A673 (cell line): Measurements from ENCODE around the gene SPIRE1. TPM values are rescaled to one million over a fixed set of nuclear protein-coding genes. Genes with fewer than 3 reads are reported as not detected.

Experiments used
- BruUV-seq: library from RNA; stranded (reverse); fragments of 400-500 nt; replicated peaks from 2 replicates; lab custom pipeline; 2021; lab: Mats Ljungman, UMichigan
- CTCF ChIA-PET: fragments of 300-600 bp; sonication (Branson Sonifier 250); formaldehyde crosslinking; loops from one replicate; lab custom pipeline; 2022; ENCODE audit warnings: antibody characterized with exemption; lab: Charles Lee
- POLR2A ChIA-PET: fragments of 300-600 bp; sonication (Branson Sonifier 250); formaldehyde crosslinking; loops from one replicate; lab custom pipeline; 2022; ENCODE audit warnings: antibody characterized with exemption; ENCODE audit not compliant: low non-redundant PET; lab: Charles Lee
- DNase-seq: peaks from one replicate; pipeline ENCODE4 v3.0.0-alpha.2; 2015; ENCODE audit warnings: low spot score
- H3K27ac ChIP-seq: fragments of 200-600 bp; sonication (generic); 2 replicates; pipeline ENCODE4 v1.5.1; 2016; ENCODE audit warnings: mixed run types, low read depth, mild to moderate bottlenecking, mixed read lengths, antibody characterized with exemption, low read length; ENCODE audit not compliant: poor library complexity, severe bottlenecking
- H3K27me3 ChIP-seq: fragments of 200-600 bp; sonication (generic); replicated peaks from 2 replicates; pipeline ENCODE4 v1.6.1; 2017; ENCODE audit warnings: mixed run types, low read depth, mild to moderate bottlenecking, mixed read lengths, antibody characterized with exemption, low read length; ENCODE audit not compliant: insufficient read depth, poor library complexity
- H3K36me3 ChIP-seq: fragments of 200-600 bp; sonication (generic); 2 replicates; pipeline ENCODE4 v1.6.1; 2016; ENCODE audit warnings: mixed run types, mild to moderate bottlenecking, mixed read lengths, antibody characterized with exemption, low read length; ENCODE audit not compliant: insufficient read depth, poor library complexity, severe bottlenecking
- H3K4me1 ChIP-seq: fragments of 200-600 bp; sonication (generic); 2 replicates; pipeline ENCODE4 v1.6.1; 2017; ENCODE audit warnings: mixed run types, mild to moderate bottlenecking, mixed read lengths, antibody characterized with exemption, low read length; ENCODE audit not compliant: insufficient read depth, poor library complexity, severe bottlenecking
- H3K4me3 ChIP-seq: fragments of 200-600 bp; sonication (generic); 2 replicates; pipeline ENCODE4 v1.5.1; 2016; ENCODE audit warnings: low read depth, mixed run types, mild to moderate bottlenecking, mixed read lengths, low read length; ENCODE audit not compliant: poor library complexity, severe bottlenecking
- H3K9me3 ChIP-seq: fragments of 200-600 bp; sonication (generic); 2 replicates; pipeline ENCODE4 v1.6.1; 2016; ENCODE audit warnings: mixed run types, low read depth, mild to moderate bottlenecking, mixed read lengths, antibody characterized with exemption, low read length; ENCODE audit not compliant: poor library complexity, severe bottlenecking
- EZH2 ChIP-seq: fragments of 200-600 bp; sonication (generic); IDR thresholded peaks from 2 replicates; pipeline ENCODE4 v1.6.1; 2017; ENCODE audit warnings: borderline replicate concordance, low read depth, mild to moderate bottlenecking, mixed read lengths, antibody characterized with exemption, low read length; ENCODE audit not compliant: poor library complexity, severe bottlenecking
- intact Hi-C: fragments of 100-400 bp; cut with micrococcal nuclease; formaldehyde crosslinking; loops from one replicate; pipeline ENCODE4 v1.10.0; 2022; ENCODE audit not compliant: unreplicated experiment
- total RNA-seq: library from RNA; stranded (reverse); gene quantifications from 2 replicates; pipeline ENCODE4 v1.2.3, GENCODE V29; 2021
- TF ChIP-seq, protein P1 (sequence below): fragments of 300-800, 200-600 bp; sonication (generic); conservative IDR thresholded peaks from 2 replicates; pipeline ENCODE4 v1.5.1; 2017; ENCODE audit warnings: low read depth, mild to moderate bottlenecking, antibody characterized with exemption, low read length, moderate library complexity, mixed read lengths

The SPIRE1 gene
- total RNA-seq, 1 experiment from 2014 or later: 18.1 TPM

DNA sequence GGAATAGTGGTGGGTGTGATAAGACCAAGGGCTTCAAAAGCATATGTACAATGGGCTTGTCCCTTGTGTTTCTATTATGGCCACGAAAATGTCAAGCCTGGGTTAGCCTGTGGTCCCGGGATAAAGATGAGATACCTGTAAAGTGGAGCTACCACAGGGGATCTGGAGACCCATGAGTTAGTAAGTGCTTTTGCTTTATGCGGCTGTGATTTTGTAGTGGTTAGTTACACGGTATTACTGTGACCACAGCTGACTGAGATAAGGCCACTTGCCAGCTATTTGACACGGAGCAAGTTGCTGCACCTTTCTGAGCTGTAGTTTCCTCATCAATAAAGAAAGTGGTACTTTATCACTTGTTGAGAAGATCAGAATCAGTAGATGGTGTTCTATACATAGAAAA is 150.9 kb downstream of the SPIRE1 start:
- TF ChIP-seq, protein P1, sequence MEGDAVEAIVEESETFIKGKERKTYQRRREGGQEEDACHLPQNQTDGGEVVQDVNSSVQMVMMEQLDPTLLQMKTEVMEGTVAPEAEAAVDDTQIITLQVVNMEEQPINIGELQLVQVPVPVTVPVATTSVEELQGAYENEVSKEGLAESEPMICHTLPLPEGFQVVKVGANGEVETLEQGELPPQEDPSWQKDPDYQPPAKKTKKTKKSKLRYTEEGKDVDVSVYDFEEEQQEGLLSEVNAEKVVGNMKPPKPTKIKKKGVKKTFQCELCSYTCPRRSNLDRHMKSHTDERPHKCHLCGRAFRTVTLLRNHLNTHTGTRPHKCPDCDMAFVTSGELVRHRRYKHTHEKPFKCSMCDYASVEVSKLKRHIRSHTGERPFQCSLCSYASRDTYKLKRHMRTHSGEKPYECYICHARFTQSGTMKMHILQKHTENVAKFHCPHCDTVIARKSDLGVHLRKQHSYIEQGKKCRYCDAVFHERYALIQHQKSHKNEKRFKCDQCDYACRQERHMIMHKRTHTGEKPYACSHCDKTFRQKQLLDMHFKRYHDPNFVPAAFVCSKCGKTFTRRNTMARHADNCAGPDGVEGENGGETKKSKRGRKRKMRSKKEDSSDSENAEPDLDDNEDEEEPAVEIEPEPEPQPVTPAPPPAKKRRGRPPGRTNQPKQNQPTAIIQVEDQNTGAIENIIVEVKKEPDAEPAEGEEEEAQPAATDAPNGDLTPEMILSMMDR: no peak
- TF ChIP-seq EZH2: no peak
- no peak overlapping the region for H3K4me3 ChIP-seq
- H3K36me3 ChIP-seq: no peaks in the 10 kb centered on the region
- H3K9me3 ChIP-seq: no peaks in the 10 kb centered on the region
- H3K27ac ChIP-seq: no peak overlapping the region
- no peaks in the 10 kb centered on the region for H3K27me3 ChIP-seq
- POLR2A ChIA-PET: no interaction called here
- intact Hi-C loops: no loop called here
- CTCF ChIA-PET: no interaction called here
- BruUV-seq: no TSS peak
- H3K4me1 ChIP-seq: no peaks in the 10 kb centered on the region
- no peak for DNase-seq

DNA sequence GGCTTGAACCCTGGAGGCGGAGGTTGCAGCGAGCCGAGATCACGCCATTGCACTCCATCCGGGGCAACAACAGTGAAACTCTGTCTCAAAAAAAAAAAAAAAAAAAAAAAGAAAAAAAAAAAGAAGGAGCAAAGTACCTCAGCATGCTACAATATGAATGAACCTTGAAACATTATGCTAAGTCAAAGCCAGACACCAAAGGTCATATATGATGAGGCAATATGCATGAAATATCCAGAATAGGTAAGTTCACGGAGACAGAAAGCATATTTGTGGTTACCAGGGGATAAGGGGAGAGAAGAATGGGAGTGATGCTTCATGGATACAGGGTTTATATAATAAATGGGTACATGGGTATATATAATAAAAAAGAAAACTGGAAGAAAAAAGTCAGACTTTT is 156.9 kb downstream of the SPIRE1 start:
- POLR2A ChIA-PET: no interaction called here
- no peak overlapping the region for H3K4me3 ChIP-seq
- intact Hi-C loops: no loop called here
- no peaks in the 10 kb centered on the region for H3K36me3 ChIP-seq
- no peaks in the 10 kb centered on the region for H3K4me1 ChIP-seq
- DNase-seq: no peak
- H3K27me3 ChIP-seq: no peaks in the 10 kb centered on the region
- no TSS peak for BruUV-seq
- H3K27ac ChIP-seq: no peak overlapping the region
- H3K9me3 ChIP-seq: no peaks in the 10 kb centered on the region
- TF ChIP-seq, protein P1: no peak
- no peak for TF ChIP-seq EZH2
- CTCF ChIA-PET: no interaction called here

DNA sequence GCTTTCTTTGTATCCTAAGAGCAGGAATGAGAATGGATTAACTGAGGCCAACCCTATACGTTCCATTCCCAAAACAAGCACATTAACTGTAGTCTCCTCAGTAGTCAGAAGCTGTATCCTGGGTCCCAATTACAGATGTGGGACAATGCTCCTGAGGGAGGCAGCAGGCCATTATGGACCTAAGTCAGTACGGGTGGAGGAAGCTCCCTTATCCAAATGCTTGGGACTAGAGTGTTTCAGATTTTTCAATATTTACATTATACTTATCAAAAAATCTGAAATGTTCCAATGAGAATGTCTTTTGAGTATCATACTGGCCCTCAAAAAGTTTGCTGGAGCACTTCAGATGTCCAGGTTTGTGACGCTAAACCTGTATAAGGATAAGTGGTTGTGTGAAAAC is 160.1 kb downstream of the SPIRE1 start:
- CTCF ChIA-PET: no interaction called here

More for the DNA sequence above, 160.1 kb downstream of the SPIRE1 start:
- Histone ChIP-seq H3K36me3 (no peaks in the 10 kb centered on the region), H3K27me3 (no peaks in the 10 kb centered on the region), H3K4me1 (no peaks in the 10 kb centered on the region), H3K27ac (no peak overlapping the region), H3K4me3 (no peak overlapping the region), H3K9me3 (no peaks in the 10 kb centered on the region)
- intact Hi-C loops: no loop called here
- POLR2A ChIA-PET: no interaction called here
- TF ChIP-seq EZH2: no peak
- TF ChIP-seq, protein P1: no peak
- no TSS peak for BruUV-seq
- no peak for DNase-seq
